H1 (cell line): ENCODE data around the gene ATG4C. TPM values are rescaled to one million over a fixed set of nuclear protein-coding genes. Genes with fewer than 3 reads are reported as not detected.
"Not testable (repeated sequence)": the region's sequence is repeated elsewhere in the genome, so short reads cannot be mapped to it uniquely, and the experiment has no call there.

Source experiments
- CTCF ChIA-PET: fragments of 300-600 bp; sonication (Branson Sonifier 250); formaldehyde crosslinking; loops from one replicate; lab custom pipeline; 2021; ENCODE audit not compliant: partially characterized antibody; lab: Charles Lee
- POLR2A ChIA-PET: fragments of 300-600 bp; sonication (Branson Sonifier 250); formaldehyde crosslinking; loops from one replicate; lab custom pipeline; 2021; ENCODE audit warnings: inconsistent platforms; ENCODE audit not compliant: partially characterized antibody; lab: Charles Lee
- DNase-seq, 2 experiments: peaks; one replicate each; pipeline versions ENCODE4 v3.0.0 to v3.0.0-alpha.2; 2010 to 2022; ENCODE audit warnings: low spot score in 2 of 2, low read depth in 1 of 2, mixed read lengths in 1 of 2
- FAIRE-seq: peaks from 2 replicates; lab custom pipeline; 2011; peaks lifted over from hg19 to GRCh38; lab: Jason Lieb, UNC
- H2AFZ ChIP-seq: 2 replicates; pipeline ENCODE4 v1.8.1; 2012; ENCODE audit warnings: low read length, inconsistent platforms
- H2AK5ac ChIP-seq: 2 replicates; pipeline ENCODE4 v1.6.1; 2013; ENCODE audit warnings: low read depth, low read length
- H2BK120ac ChIP-seq: replicated peaks from 2 replicates; pipeline ENCODE3; 2013; ENCODE audit warnings: low read depth, low read length, inconsistent platforms
- H2BK12ac ChIP-seq: 2 replicates; pipeline ENCODE4 v1.6.1; 2013; ENCODE audit warnings: low read depth, low read length
- H2BK15ac ChIP-seq: 2 replicates; pipeline ENCODE4 v1.6.1; 2013; ENCODE audit warnings: low read length
- H2BK20ac ChIP-seq: 2 replicates; pipeline ENCODE4 v1.6.1; 2013; ENCODE audit warnings: low read length
- H2BK5ac ChIP-seq: 2 replicates; pipeline ENCODE4 v1.6.1; 2013; ENCODE audit warnings: low read depth, low read length
- H3K14ac ChIP-seq: 2 replicates; pipeline ENCODE4 v1.6.1; 2013; ENCODE audit warnings: inconsistent platforms; ENCODE audit not compliant: insufficient read length
- H3K18ac ChIP-seq: 2 replicates; pipeline ENCODE4 v1.6.1; 2013; ENCODE audit warnings: low read length; ENCODE audit errors: extremely low read depth
- H3K23ac ChIP-seq: 2 replicates; pipeline ENCODE4 v1.6.1; 2013; ENCODE audit warnings: inconsistent platforms; ENCODE audit not compliant: insufficient read length
- H3K23me2 ChIP-seq: 2 replicates; pipeline ENCODE4 v1.6.1; 2013; ENCODE audit warnings: low read depth, low read length
- H3K27ac ChIP-seq: 2 replicates; pipeline ENCODE4 v1.6.1; 2011; ENCODE audit warnings: low read depth, low read length, inconsistent platforms
- H3K27me3 ChIP-seq, 4 experiments: replicated peaks in 1 of 4; 1 replicate in 1 of 4; 2 replicates in 3 of 4; pipeline versions ENCODE4 v1.6.1 to v1.8.1; 2011 to 2013; ENCODE audit warnings: low read length in 3 of 4, mild to moderate bottlenecking in 3 of 4, inconsistent platforms in 2 of 4, mixed read lengths in 2 of 4, moderate library complexity in 1 of 4; ENCODE audit not compliant: control insufficient read depth in 3 of 4, insufficient read depth in 3 of 4; ENCODE audit errors: extremely low read depth in 1 of 4
- H3K36me3 ChIP-seq, 4 experiments: 2 replicates each; pipeline versions ENCODE4 v1.6.1 to v1.8.1; 2011 to 2013; ENCODE audit warnings: mild to moderate bottlenecking in 4 of 4, low read length in 3 of 4, moderate library complexity in 2 of 4, control low read depth in 1 of 4, inconsistent platforms in 1 of 4; ENCODE audit not compliant: insufficient read depth in 4 of 4, control insufficient read depth in 2 of 4
- H3K4ac ChIP-seq: replicated peaks from 2 replicates; pipeline ENCODE3; 2013; ENCODE audit warnings: low read length, low read depth, mixed read lengths, inconsistent platforms; ENCODE audit not compliant: insufficient read length
- H3K4me1 ChIP-seq, 4 experiments: replicated peaks in 1 of 4; 1 replicate in 1 of 4; 2 replicates in 3 of 4; pipeline versions ENCODE4 v1.6.1 to v1.8.1; 2011 to 2013; ENCODE audit warnings: low read length in 3 of 4, inconsistent platforms in 2 of 4, mixed read lengths in 1 of 4; ENCODE audit not compliant: insufficient read depth in 4 of 4, control insufficient read depth in 3 of 4
- H3K4me2 ChIP-seq, 2 experiments: 2 replicates each; pipeline versions ENCODE4 v1.6.1 to v1.8.1; 2011 to 2013; ENCODE audit warnings: low read depth in 2 of 2, low read length in 2 of 2, control low read depth in 1 of 2, inconsistent platforms in 1 of 2, mild to moderate bottlenecking in 1 of 2; ENCODE audit not compliant: insufficient read depth in 1 of 2
- H3K4me3 ChIP-seq, 4 experiments: fragments of 200-600, 300-600 bp in 1 of 4; sonication (generic), shearing (Covaris generic), sonication (Bioruptor Twin) in 1 of 4; 2 replicates each; pipeline versions ENCODE4 v1.5.1 to v1.8.1; 2011 to 2016; ENCODE audit warnings: low read length in 4 of 4, low read depth in 3 of 4, control low read depth in 2 of 4, inconsistent platforms in 2 of 4, mild to moderate bottlenecking in 2 of 4, mixed read lengths in 1 of 4, moderate library complexity in 1 of 4; ENCODE audit not compliant: insufficient read depth in 2 of 4; ENCODE audit errors: extremely low read depth in 1 of 4
- H3K56ac ChIP-seq: replicated peaks from 2 replicates; pipeline ENCODE3; 2013; ENCODE audit warnings: low read depth, mild to moderate bottlenecking, mixed read lengths, low read length, inconsistent platforms; ENCODE audit not compliant: insufficient read length
- H3K79me1 ChIP-seq: 2 replicates; pipeline ENCODE4 v1.6.1; 2013; ENCODE audit warnings: low read depth, low read length, control low read depth
- H3K79me2 ChIP-seq, 2 experiments: 2 replicates each; pipeline versions ENCODE4 v1.6.1 to v1.8.1; 2012 to 2013; ENCODE audit warnings: low read length in 2 of 2, mild to moderate bottlenecking in 2 of 2, inconsistent platforms in 1 of 2; ENCODE audit not compliant: insufficient read depth in 2 of 2, control insufficient read depth in 1 of 2
- H3K9ac ChIP-seq, 4 experiments: replicated peaks in 1 of 4; 1 replicate in 1 of 4; 2 replicates in 3 of 4; pipeline versions ENCODE4 v1.6.1 to v1.8.1; 2011 to 2013; ENCODE audit warnings: low read depth in 3 of 4, low read length in 3 of 4, control low read depth in 2 of 4, mild to moderate bottlenecking in 2 of 4, moderate library complexity in 2 of 4, inconsistent platforms in 1 of 4; ENCODE audit errors: extremely low read depth in 1 of 4
- H3K9me3 ChIP-seq, 2 experiments: 2 replicates each; pipeline versions ENCODE4 v1.6.1 to v1.8.1; 2012 to 2013; ENCODE audit warnings: mild to moderate bottlenecking in 2 of 2, moderate library complexity in 2 of 2, control low read depth in 1 of 2, inconsistent platforms in 1 of 2, low read depth in 1 of 2, low read length in 1 of 2, mixed read lengths in 1 of 2; ENCODE audit not compliant: insufficient read depth in 2 of 2
- H4K20me1 ChIP-seq, 2 experiments: replicated peaks in 1 of 2; 2 replicates each; pipeline versions ENCODE3 to v1.8.1; 2011 to 2013; ENCODE audit warnings: inconsistent platforms in 2 of 2, low read length in 2 of 2, mild to moderate bottlenecking in 1 of 2; ENCODE audit not compliant: insufficient read depth in 2 of 2, control insufficient read depth in 1 of 2
- H4K5ac ChIP-seq: 2 replicates; pipeline ENCODE4 v1.6.1; 2013; ENCODE audit warnings: low read length, low read depth, mixed read lengths, inconsistent platforms; ENCODE audit not compliant: insufficient read length
- H4K8ac ChIP-seq: 2 replicates; pipeline ENCODE4 v1.8.0; 2013; ENCODE audit warnings: mild to moderate bottlenecking, moderate library complexity, low read length, inconsistent platforms; ENCODE audit not compliant: insufficient read depth; ENCODE audit errors: extremely low read depth
- H4K91ac ChIP-seq: replicated peaks from 2 replicates; pipeline ENCODE3; 2013; ENCODE audit warnings: low read length, mixed read lengths, inconsistent platforms; ENCODE audit not compliant: insufficient read length
- WGBS, 2 experiments: shearing (Covaris generic) in 1 of 2; methylation state at CpG; one replicate each; pipeline versions ENCODE4 v1.1.6 to v1.1.7; 2013 to 2015; ENCODE audit warnings: low lambda C conversion rate in 2 of 2, mixed read lengths in 2 of 2, inconsistent platforms in 1 of 2, low coverage in 1 of 2, missing lambda C conversion rate in 1 of 2; ENCODE audit not compliant: insufficient replicate concordance in 2 of 2, insufficient coverage in 1 of 2, insufficient read length in 1 of 2; ENCODE audit errors: extremely low coverage in 1 of 2, missing lambda C conversion rate in 1 of 2; 5-methylcytosine and 5-hydroxymethylcytosine counted together
- polyA plus RNA-seq, 7 experiments: library from polyadenylated mRNA; depleted of rRNA in 3 of 7; stranded (reverse) in 5 of 7; unstranded in 2 of 7; fragments of >200 nt in 5 of 7; fragments of 200-250 nt in 2 of 7; gene quantifications; 1 replicate in 5 of 7; 2 replicates in 1 of 7; 4 replicates in 1 of 7; pipeline versions ENCODE4 v1.2.1 to v1.2.3, GENCODE V29; 2011 to 2013; ENCODE audit warnings: missing spikeins in 2 of 7, mixed read lengths in 2 of 7
- total RNA-seq: library from RNA; stranded (reverse); fragmentation: NEBNext Ultra II Directional; extraction: Animal tissue kit (Norgen Biotek cat#: 25700); gene quantifications from 2 replicates; pipeline ENCODE4 v1.2.1, GENCODE V29; 2021

Gene ATG4C
- total and polyA plus RNA-seq, 2 of the 8 experiments (the other 6 are each of a cell fraction or from before 2014, with no cell fraction given) = 5.1 to 22.2 TPM

GRCh38 chr1:62762027-62762426 lies 21.9 kb upstream of the ATG4C start:
- H2BK5ac ChIP-seq, H2AFZ ChIP-seq, H3K23ac ChIP-seq, H2BK120ac ChIP-seq, H3K56ac ChIP-seq, H3K4me3 ChIP-seq, H3K4me2 ChIP-seq, H3K79me2 ChIP-seq, FAIRE-seq, H2BK20ac ChIP-seq, H2BK15ac ChIP-seq, H3K79me1 ChIP-seq, H2AK5ac ChIP-seq, H3K14ac ChIP-seq, H2BK12ac ChIP-seq, H3K23me2 ChIP-seq, H4K8ac ChIP-seq, POLR2A ChIA-PET, H3K4me1 ChIP-seq, H3K27me3 ChIP-seq, H3K9ac ChIP-seq, H4K20me1 ChIP-seq, H4K91ac ChIP-seq, H3K4ac ChIP-seq, H3K27ac ChIP-seq, H3K18ac ChIP-seq, DNase-seq, H4K5ac ChIP-seq: not testable (repeated sequence)
- CTCF ChIA-PET = interaction anchor here (1.1 to 1.5 kb wide), 2 partner anchors 8 to 14 kb away, joined by 3 read pairs; no protein-coding TSS in a partner anchor
- whole genome bisulfite sequencing, 2 experiments = 98% methylated on average over 4 of the region's 4 CpGs; no CpG with 5 or more reads in 1 of the 2 experiments
- Histone ChIP-seq H3K36me3 (peaks cover 0 to 10% (median 0%) of the 10 kb centered on the region in 4 experiments; a peak in 2 of 8 replicates), H3K9me3 (peaks cover 9 to 18% of the 10 kb centered on the region in 2 experiments)
